Middle frontal gyrus (tissue), 1 donor: ENCODE data around the gene RAB44.

ENCODE experiments used
- DNase-seq: peaks from one replicate; pipeline ENCODE4 v3.0.0-alpha.2; 2015; ENCODE audit warnings: low spot score; ENCODE audit errors: extremely low spot score

Gene RAB44

DNA sequence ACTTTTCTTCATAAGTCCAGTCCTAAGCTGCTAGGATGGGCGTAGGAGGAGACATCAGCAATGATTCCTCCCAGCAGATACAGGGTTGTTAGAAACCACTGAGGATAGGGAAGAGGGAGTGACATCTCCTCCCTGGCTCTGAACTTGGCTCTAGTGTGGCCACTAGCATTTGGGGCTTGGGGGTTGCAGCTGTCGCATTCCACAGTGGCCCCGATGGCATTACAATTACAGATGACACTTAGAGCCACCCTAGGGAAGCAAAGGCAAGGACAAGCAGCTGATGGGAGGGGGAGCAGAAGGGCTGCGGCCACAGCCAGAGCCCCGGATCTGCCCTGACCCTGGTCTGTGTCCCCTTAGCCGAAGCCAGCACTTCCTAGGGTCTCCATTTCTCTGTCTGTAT, 28.6 kb upstream of the RAB44 start:
- no peak for DNase-seq

DNA sequence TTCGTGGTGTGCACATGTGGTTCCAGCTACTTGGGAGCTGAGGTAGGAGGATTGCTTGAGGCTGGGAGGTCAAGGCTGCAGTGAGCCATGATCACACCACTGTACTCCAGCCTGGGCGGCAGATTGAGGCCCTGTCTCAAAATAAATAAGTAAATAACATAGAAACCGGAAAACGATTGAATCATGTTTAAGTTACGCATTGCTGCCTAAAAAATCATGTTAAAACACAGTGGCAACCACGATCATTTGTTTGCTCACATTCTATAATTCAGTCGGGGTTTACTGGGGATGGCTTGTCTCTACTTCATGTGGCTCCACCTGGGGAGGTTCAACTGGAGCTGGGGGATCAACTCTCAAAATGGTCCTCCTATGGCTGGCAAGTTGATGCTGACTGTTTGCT, 27.4 kb upstream of the RAB44 start:
- DNase-seq: no peak

DNA sequence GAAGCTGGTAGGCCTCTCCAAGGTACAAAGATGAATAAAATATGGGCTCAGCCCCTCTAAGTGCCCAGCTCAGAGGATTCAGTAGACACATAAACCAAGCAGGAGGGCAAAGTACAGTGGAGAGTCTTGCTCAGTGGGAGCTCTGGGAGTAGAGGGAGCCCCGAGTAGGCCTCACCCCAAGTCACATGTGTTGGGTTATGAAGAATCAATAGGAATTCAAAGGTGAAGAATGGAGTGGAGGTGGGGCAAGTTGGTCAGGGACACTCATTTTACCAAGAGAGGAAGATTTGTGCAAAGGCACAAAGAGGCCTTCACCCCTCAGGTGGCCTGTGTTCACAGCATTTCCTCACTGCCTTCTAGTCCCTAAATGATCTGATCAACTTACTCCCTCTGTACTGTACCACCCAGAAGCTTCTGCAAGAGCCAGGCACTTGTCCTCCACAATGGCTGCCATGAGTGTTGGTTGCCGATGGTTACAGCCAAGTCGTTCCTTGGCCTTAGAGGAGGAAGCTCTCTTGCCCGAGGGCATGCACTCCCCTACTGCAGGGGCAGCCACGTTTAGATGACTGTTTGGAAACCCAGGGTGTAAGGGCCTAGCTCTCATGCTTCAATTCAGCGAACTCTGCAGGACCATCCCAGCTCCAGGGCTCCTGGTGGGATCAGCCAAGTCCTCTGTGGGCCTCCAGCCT, 25.8 kb upstream of the RAB44 start:
- no peak for DNase-seq

DNA sequence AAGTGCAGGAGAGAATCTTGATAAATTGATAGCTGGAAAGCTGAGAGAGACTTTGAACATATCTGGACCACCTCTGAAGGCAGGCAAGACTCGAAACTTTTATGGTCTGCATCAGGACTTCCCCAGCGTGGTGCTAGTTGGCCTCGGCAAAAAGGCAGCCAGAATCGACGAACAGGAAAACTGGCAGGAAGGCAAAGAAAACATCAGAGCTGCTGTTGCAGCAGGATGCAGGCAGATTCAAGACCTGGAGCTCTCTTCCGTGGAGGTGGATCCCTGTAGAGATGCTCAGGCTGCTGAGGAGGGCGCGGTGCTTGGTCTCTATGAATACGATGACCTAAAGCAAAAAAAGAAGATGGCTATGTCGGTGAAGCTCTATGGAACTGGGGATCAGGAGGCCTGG, 23.7 kb upstream of the RAB44 start:
- DNase-seq: no peak

GRCh38 chr6:36674942-36675341, 22.7 kb upstream of the RAB44 start:
- no peak for DNase-seq

GRCh38 chr6:36676141-36677058, 21.2 kb upstream of the RAB44 start:
- no peak for DNase-seq

GRCh38 chr6:36677059-36677749, 20.4 kb upstream of the RAB44 start:
- no peak for DNase-seq

GRCh38 chr6:36677753-36678487, 19.7 kb upstream of the RAB44 start:
- no peak for DNase-seq

DNA sequence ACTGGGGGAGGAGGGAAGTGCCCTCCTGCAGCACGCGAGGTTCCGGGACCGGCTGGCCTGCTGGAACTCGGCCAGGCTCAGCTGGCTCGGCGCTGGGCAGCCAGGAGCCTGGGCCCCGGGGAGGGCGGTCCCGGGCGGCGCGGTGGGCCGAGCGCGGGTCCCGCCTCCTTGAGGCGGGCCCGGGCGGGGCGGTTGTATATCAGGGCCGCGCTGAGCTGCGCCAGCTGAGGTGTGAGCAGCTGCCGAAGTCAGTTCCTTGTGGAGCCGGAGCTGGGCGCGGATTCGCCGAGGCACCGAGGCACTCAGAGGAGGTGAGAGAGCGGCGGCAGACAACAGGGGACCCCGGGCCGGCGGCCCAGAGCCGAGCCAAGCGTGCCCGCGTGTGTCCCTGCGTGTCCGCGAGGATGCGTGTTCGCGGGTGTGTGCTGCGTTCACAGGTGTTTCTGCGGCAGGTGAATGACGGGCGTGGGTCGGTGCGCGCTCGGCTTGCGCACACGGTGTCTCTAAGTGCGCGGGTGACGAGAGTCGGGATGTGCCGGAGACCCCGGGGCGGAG, 19.1 kb upstream of the RAB44 start, which contains the start of gene CDKN1A:
Gene CDKN1A, plus strand, starts transcription at position 227 of the 555 bp plus-strand sequence. CDS start 5,388 bp downstream, outside the sequence.
- peak; percentile 60 for DNase-seq

- DNase-seq: no peak
Observed at GRCh38 chr6:36679043-36679833, 18.4 kb upstream of the RAB44 start.

GRCh38 chr6:36682328-36683144, 15.1 kb upstream of the RAB44 start:
- no peak for DNase-seq

- no peak for DNase-seq
Observed at GRCh38 chr6:36683145-36683655, 14.4 kb upstream of the RAB44 start.

DNA sequence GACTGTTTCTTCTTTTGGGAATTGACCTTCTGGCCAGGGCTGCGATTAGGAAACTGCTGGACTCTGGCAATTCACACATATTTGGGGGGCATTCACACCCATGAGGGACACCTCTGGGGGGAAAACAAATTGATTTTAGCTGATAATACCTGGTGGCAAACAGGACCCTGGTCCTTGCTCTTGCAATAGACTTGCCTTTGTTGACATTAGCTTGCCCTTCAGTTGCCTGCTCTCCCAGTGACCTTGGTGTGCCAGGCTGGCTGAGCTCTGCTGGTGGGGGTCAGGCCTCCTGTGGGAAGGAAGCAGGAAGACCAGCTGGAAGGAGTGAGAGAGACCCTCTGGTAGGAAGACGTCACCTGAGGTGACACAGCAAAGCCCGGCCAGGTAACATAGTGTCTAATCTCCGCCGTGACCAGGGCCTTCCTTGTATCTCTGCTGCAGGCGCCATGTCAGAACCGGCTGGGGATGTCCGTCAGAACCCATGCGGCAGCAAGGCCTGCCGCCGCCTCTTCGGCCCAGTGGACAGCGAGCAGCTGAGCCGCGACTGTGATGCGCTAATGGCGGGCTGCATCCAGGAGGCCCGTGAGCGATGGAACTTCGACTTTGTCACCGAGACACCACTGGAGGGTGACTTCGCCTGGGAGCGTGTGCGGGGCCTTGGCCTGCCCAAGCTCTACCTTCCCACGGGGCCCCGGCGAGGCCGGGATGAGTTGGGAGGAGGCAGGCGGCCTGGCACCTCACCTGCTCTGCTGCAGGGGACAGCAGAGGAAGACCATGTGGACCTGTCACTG, 13.8 kb upstream of the RAB44 start:
- no peak for DNase-seq

- DNase-seq: no peak
Observed at GRCh38 chr6:36684447-36684812, 13.2 kb upstream of the RAB44 start.

DNA sequence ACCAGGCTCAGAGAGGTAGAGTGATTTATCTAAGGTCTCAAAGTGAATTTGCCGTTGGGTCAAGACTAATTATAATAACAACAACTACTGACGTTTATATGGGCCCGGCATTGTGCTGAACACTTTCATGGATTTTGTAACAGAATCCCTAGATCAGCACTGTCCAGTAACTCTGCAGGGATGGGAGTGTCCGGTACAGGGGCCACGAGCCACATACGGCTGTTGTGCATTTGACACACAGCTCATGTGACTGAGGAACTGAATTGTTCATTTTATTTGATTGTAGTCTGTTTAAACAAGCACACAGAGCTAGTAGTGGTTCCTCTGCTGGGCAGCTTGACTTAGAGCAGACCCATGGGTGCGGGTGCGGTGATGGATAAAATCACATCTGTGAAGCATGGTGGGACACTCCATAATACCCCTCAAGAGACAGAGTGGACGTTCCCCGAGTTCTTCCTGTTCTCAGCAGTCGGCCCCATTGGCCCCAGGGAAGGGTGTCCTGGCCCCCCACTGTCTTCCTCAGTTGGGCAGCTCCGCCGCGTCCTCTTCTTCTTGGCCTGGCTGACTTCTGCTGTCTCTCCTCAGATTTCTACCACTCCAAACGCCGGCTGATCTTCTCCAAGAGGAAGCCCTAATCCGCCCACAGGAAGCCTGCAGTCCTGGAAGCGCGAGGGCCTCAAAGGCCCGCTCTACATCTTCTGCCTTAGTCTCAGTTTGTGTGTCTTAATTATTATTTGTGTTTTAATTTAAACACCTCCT, 12.3 kb upstream of the RAB44 start:
- no peak for DNase-seq

DNA sequence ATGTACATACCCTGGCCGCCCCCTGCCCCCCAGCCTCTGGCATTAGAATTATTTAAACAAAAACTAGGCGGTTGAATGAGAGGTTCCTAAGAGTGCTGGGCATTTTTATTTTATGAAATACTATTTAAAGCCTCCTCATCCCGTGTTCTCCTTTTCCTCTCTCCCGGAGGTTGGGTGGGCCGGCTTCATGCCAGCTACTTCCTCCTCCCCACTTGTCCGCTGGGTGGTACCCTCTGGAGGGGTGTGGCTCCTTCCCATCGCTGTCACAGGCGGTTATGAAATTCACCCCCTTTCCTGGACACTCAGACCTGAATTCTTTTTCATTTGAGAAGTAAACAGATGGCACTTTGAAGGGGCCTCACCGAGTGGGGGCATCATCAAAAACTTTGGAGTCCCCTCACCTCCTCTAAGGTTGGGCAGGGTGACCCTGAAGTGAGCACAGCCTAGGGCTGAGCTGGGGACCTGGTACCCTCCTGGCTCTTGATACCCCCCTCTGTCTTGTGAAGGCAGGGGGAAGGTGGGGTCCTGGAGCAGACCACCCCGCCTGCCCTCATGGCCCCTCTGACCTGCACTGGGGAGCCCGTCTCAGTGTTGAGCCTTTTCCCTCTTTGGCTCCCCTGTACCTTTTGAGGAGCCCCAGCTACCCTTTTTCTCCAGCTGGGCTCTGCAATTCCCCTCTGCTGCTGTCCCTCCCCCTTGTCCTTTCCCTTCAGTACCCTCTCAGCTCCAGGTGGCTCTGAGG, 11.5 kb upstream of the RAB44 start:
- DNase-seq: no peak
